ENCODE measurements around the gene PLPP4.

The PLPP4 gene

DNA sequence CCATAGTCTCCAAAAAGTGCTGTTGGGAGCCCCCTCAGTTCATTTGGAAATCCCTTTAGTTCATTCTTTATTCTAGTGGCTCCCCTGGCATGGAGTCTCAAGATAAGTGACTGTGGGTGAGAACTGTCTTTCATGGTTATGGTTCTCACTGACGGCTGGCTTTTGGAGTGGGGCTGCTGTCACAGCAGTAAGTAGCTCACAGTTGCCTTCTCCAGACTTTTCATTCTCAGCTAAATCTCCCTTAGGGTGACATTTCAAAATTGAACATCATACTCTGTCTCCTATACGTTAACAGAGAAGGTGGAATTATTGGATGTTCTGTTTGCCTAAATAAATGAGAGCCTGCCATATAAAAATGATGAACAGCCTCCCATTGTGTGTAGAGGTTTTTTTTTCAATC, 58.7 kb downstream of the PLPP4 start:
- TF ChIP-seq CTCF (IDR thresholded peaks at IDR 0.05; ENCODE audit: low read depth, low read length): no peak
- no peak for DNase-seq (ENCODE audit: extremely low read depth, low read depth)

DNA sequence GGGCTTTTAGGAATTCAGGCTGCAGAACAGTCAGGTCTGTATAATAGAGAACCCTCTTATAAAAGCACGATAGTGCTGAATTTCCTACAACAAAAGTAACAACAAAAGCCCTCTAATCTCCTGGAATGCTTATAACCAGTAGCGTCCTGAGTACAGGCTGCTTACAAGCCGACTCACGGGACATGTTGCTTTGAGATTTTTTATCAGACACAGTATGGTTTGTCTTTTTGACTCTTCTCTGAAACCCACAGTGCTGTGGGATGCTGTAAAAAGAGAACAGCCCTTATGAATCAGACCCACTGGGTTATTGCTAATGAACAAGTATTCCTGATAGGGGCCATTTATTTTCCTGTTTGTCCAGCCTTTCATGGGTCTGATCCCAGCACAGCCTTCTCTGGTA, 59.4 kb downstream of the PLPP4 start:
- no peak for DNase-seq (ENCODE audit: extremely low read depth, low read depth)
- TF ChIP-seq CTCF (IDR thresholded peaks at IDR 0.05; ENCODE audit: low read depth, low read length): no peak

GRCh38 chr10:120517196-120517595, 60.2 kb downstream of the PLPP4 start:
- no peak for DNase-seq (ENCODE audit: extremely low read depth, low read depth)
- TF ChIP-seq CTCF (IDR thresholded peaks at IDR 0.05; ENCODE audit: low read depth, low read length): no peak

- no peak for DNase-seq (ENCODE audit: extremely low read depth, low read depth)
- TF ChIP-seq CTCF (IDR thresholded peaks at IDR 0.05; ENCODE audit: low read depth, low read length): no peak
Measured at GRCh38 chr10:120517881-120518484, 61.0 kb downstream of the PLPP4 start.

DNA sequence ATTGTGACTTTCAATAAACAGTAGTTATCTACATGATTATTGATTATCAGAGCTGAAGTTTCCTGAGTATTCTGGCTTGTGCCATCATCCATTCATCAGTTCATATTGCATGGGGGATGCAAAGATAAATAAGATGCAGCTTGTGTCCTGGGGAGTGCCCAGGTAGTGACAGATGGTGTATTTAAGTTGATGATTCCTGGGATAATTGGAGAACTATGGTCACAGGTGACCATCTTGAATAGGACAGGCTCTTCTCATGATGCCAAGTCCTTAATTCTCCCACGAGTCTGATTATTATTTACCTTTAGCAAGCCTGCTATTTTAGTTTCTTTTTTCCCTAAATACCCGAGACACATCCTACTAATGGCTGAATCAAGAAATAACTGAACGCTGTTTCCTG, 64.9 kb downstream of the PLPP4 start:
- no peak for TF ChIP-seq CTCF (IDR thresholded peaks at IDR 0.05; ENCODE audit: low read depth, low read length)
- no peak for DNase-seq (ENCODE audit: extremely low read depth, low read depth)

GRCh38 chr10:120527691-120528090, 70.7 kb downstream of the PLPP4 start:
- DNase-seq (ENCODE audit: extremely low read depth, low read depth): no peak
- no peak for TF ChIP-seq CTCF (IDR thresholded peaks at IDR 0.05; ENCODE audit: low read depth, low read length)

GRCh38 chr10:120530699-120531098, 73.7 kb downstream of the PLPP4 start:
- no peak for DNase-seq (ENCODE audit: extremely low read depth, low read depth)
- TF ChIP-seq CTCF (IDR thresholded peaks at IDR 0.05; ENCODE audit: low read depth, low read length): no peak

All from AG09319 (cell line).